SJCRH30 (cell line): ENCODE results near the gene LRRC25. TPM values are rescaled to one million over a fixed set of nuclear protein-coding genes. Genes with fewer than 3 reads are reported as not detected.

Experiments used
- DNase-seq, 2 experiments: peaks; one replicate each; pipeline ENCODE4 v3.0.0-alpha.2; 2015 to 2020
- H3K27ac ChIP-seq: fragments of 250-450 bp; sonication (Bioruptor Pico); 2 replicates; pipeline ENCODE4 v1.5.1; 2020; ENCODE audit warnings: mild to moderate bottlenecking, moderate library complexity
- H3K27me3 ChIP-seq: fragments of 250-450 bp; sonication (Bioruptor Pico); 2 replicates; pipeline ENCODE4 v1.5.1; 2020; ENCODE audit warnings: mild to moderate bottlenecking, moderate library complexity
- H3K36me3 ChIP-seq: fragments of 250-450 bp; sonication (Bioruptor Pico); 2 replicates; pipeline ENCODE4 v1.5.1; 2020; ENCODE audit warnings: mild to moderate bottlenecking, moderate library complexity
- H3K4me1 ChIP-seq: fragments of 250-450 bp; sonication (Bioruptor Pico); 2 replicates; pipeline ENCODE4 v1.5.1; 2020; ENCODE audit warnings: mild to moderate bottlenecking, moderate library complexity
- H3K4me3 ChIP-seq: fragments of 250-450 bp; sonication (Bioruptor Pico); 2 replicates; pipeline ENCODE4 v1.5.1; 2020; ENCODE audit warnings: mild to moderate bottlenecking, moderate library complexity
- H3K9me3 ChIP-seq: fragments of 250-450 bp; sonication (Bioruptor Pico); replicated peaks from 2 replicates; pipeline ENCODE4 v1.5.1; 2020; ENCODE audit warnings: mild to moderate bottlenecking, moderate library complexity
- total RNA-seq: library from RNA; depleted of rRNA; stranded (reverse); fragments of >200 nt; shearing (Covaris generic); gene quantifications from 2 replicates; pipeline ENCODE4 v1.2.3, GENCODE V29; 2014

Gene LRRC25
- total RNA-seq, 1 experiment from 2014 or later = not detected

- H3K4me3 ChIP-seq = no peak overlapping the region
- peaks cover 18% of the 10 kb centered on the region for H3K4me1 ChIP-seq
- no peak overlapping the region for H3K27ac ChIP-seq
Observed at GRCh38 chr19:18431351-18432197, 34.2 kb upstream of the LRRC25 start.

GRCh38 chr19:18430417-18431144, 33.2 kb upstream of the LRRC25 start:
- Histone ChIP-seq H3K27ac (no peak overlapping the region), H3K4me3 (no peak overlapping the region), H3K36me3 (peaks cover 5% of the 10 kb centered on the region; the same call in 1 of the 2 replicates), H3K27me3 (no peaks in the 10 kb centered on the region), H3K9me3 (no peaks in the 10 kb centered on the region), H3K4me1 (peaks cover 18% of the 10 kb centered on the region)
- no peak for DNase-seq

More at GRCh38 chr19:18431351-18432197, 34.2 kb upstream of the LRRC25 start:
- DNase-seq = no peak
- H3K9me3 ChIP-seq = no peaks in the 10 kb centered on the region
- peaks cover 5% of the 10 kb centered on the region; the same call in 1 of the 2 replicates for H3K36me3 ChIP-seq
- H3K27me3 ChIP-seq = no peaks in the 10 kb centered on the region

- H3K4me3 ChIP-seq = peak overlapping the region; percentile 60
- no peaks in the 10 kb centered on the region for H3K9me3 ChIP-seq
- H3K27ac ChIP-seq = peak overlapping the region; percentile 90
- H3K27me3 ChIP-seq = no peaks in the 10 kb centered on the region
- H3K4me1 ChIP-seq = peaks cover 18% of the 10 kb centered on the region
- H3K36me3 ChIP-seq = peaks cover 5% of the 10 kb centered on the region; the same call in 1 of the 2 replicates
- no peak for DNase-seq
Observed at GRCh38 chr19:18429717-18430416, 32.4 kb upstream of the LRRC25 start.

- Histone ChIP-seq H3K4me3 (peak overlapping the region; percentile 60), H3K27me3 (no peaks in the 10 kb centered on the region), H3K36me3 (peaks cover 5% of the 10 kb centered on the region; the same call in 1 of the 2 replicates), H3K27ac (peak overlapping the region; percentile 90), H3K9me3 (no peaks in the 10 kb centered on the region), H3K4me1 (peaks cover 18% of the 10 kb centered on the region)
- peak; percentile 97 for DNase-seq
Observed at GRCh38 chr19:18428787-18429674, 31.6 kb upstream of the LRRC25 start.

GRCh38 chr19:18428173-18428786, 30.9 kb upstream of the LRRC25 start:
- peaks cover 5% of the 10 kb centered on the region; the same call in 1 of the 2 replicates for H3K36me3 ChIP-seq
- no peak for DNase-seq
- no peaks in the 10 kb centered on the region for H3K27me3 ChIP-seq
- peak overlapping the region; percentile 60 for H3K4me3 ChIP-seq
- H3K4me1 ChIP-seq = peaks cover 18% of the 10 kb centered on the region
- no peaks in the 10 kb centered on the region for H3K9me3 ChIP-seq
- H3K27ac ChIP-seq = peak overlapping the region; percentile 90; the same call in 1 of the 2 replicates

- no peaks in the 10 kb centered on the region for H3K9me3 ChIP-seq
- peaks cover 18% of the 10 kb centered on the region for H3K4me1 ChIP-seq
- H3K4me3 ChIP-seq = no peak overlapping the region
- DNase-seq = no peak
- H3K36me3 ChIP-seq = peaks cover 2% of the 10 kb centered on the region; the same call in 1 of the 2 replicates
- no peak overlapping the region for H3K27ac ChIP-seq
- H3K27me3 ChIP-seq = no peaks in the 10 kb centered on the region
Observed at GRCh38 chr19:18427743-18428113, 30.3 kb upstream of the LRRC25 start.

- H3K27ac ChIP-seq = no peak overlapping the region
- no peaks in the 10 kb centered on the region for H3K36me3 ChIP-seq
- no peaks in the 10 kb centered on the region for H3K9me3 ChIP-seq
- no peak for DNase-seq
- H3K4me1 ChIP-seq = peaks cover 18% of the 10 kb centered on the region
- no peak overlapping the region for H3K4me3 ChIP-seq
- H3K27me3 ChIP-seq = no peaks in the 10 kb centered on the region
Observed at GRCh38 chr19:18427080-18427742, 29.8 kb upstream of the LRRC25 start.

- Histone ChIP-seq H3K9me3 (no peaks in the 10 kb centered on the region), H3K36me3 (no peaks in the 10 kb centered on the region), H3K4me3 (no peak overlapping the region), H3K27me3 (no peaks in the 10 kb centered on the region), H3K27ac (no peak overlapping the region), H3K4me1 (peaks cover 18% of the 10 kb centered on the region)
- no peak for DNase-seq
Observed at GRCh38 chr19:18426416-18426767, 29.0 kb upstream of the LRRC25 start.

GRCh38 chr19:18425515-18426415, 28.3 kb upstream of the LRRC25 start:
- H3K4me1 ChIP-seq = peaks cover 22% of the 10 kb centered on the region
- H3K9me3 ChIP-seq = no peaks in the 10 kb centered on the region
- H3K36me3 ChIP-seq = no peaks in the 10 kb centered on the region
- no peaks in the 10 kb centered on the region for H3K27me3 ChIP-seq
- H3K27ac ChIP-seq = no peak overlapping the region
- H3K4me3 ChIP-seq = no peak overlapping the region
- DNase-seq = peak in 1 of 2 experiments; percentile 43

GRCh38 chr19:18424890-18425514, 27.6 kb upstream of the LRRC25 start:
- H3K36me3 ChIP-seq = no peaks in the 10 kb centered on the region
- no peak overlapping the region for H3K27ac ChIP-seq
- H3K4me1 ChIP-seq = peaks cover 21% of the 10 kb centered on the region
- H3K4me3 ChIP-seq = no peak overlapping the region
- H3K27me3 ChIP-seq = no peaks in the 10 kb centered on the region
- DNase-seq = no peak
- no peaks in the 10 kb centered on the region for H3K9me3 ChIP-seq

- H3K36me3 ChIP-seq = no peaks in the 10 kb centered on the region
- no peak overlapping the region for H3K4me3 ChIP-seq
Observed at GRCh38 chr19:18424122-18424889, 26.9 kb upstream of the LRRC25 start.

More at GRCh38 chr19:18424122-18424889, 26.9 kb upstream of the LRRC25 start:
- Histone ChIP-seq H3K9me3 (no peaks in the 10 kb centered on the region), H3K27me3 (no peaks in the 10 kb centered on the region), H3K4me1 (peaks cover 16% of the 10 kb centered on the region; the same call in 1 of the 2 replicates), H3K27ac (no peak overlapping the region)
- DNase-seq = no peak
